Stimulated activated CD4-positive, alpha-beta T cell treated with anti-CD3 and anti-CD28 coated beads, Interleukin-15, amount 100 ng/mL, for 24 hours (primary cell): ENCODE measurements around the gene RNF212.

ENCODE experiments used
- DNase-seq: peaks from one replicate; pipeline ENCODE4 v3.0.0-alpha.2; 2020

The RNF212 gene

DNA sequence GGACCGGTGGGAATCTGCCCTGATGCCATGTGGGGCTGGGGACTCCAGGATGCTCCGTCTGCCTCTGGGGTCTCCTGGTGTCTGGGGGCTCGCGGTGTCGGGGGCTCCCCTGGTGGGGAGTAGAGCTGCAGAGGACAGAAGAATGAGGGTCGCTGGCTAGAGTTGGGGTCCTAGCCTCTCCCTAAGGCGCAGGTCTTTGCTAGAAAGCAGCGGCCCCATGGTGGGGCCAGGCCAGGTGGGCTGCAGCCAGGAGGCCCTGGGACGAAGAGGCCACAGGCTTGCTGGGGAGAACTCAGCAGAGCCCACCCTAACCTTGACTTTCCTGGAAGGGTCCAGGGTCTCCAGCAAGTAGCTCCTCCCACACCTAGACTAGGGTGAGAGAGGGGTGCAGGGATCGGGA, 80.5 kb downstream of the RNF212 start:
- no peak for DNase-seq

GRCh38 chr4:1031956-1032795, 81.2 kb downstream of the RNF212 start:
- no peak for DNase-seq

- no peak for DNase-seq
These were observed 82.0 kb downstream of the RNF212 start for GRCh38 chr4:1031346-1031745.

GRCh38 chr4:1030559-1030958, 82.8 kb downstream of the RNF212 start:
- no peak for DNase-seq

DNA sequence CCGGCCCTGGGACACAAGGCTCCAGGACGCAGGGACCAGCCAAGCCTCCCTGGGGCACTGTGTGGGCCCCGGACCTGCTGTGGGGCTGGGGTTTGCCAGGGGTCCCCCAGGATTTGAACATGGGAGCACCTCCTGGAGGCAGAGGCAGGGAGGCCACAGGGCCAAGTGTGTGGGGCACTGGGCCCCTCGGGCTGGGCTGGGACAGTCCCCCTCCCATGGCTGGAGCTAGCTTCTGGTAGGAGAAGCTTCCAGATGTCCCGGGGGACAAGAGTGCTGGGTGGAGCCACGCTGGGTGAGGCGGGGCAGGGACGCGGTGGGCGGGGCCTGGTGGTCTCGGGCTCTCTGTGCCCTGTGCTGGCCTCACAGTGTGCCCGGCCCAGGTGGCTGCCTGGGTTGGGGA, 83.3 kb downstream of the RNF212 start:
- DNase-seq = no peak

GRCh38 chr4:1029529-1029928, 83.8 kb downstream of the RNF212 start:
- DNase-seq = no peak

- DNase-seq = no peak
These were observed 84.7 kb downstream of the RNF212 start for GRCh38 chr4:1028574-1029220.

GRCh38 chr4:1027915-1028238, 85.5 kb downstream of the RNF212 start:
- DNase-seq = no peak

GRCh38 chr4:1027219-1027914, 86.0 kb downstream of the RNF212 start:
- DNase-seq = no peak

- DNase-seq = peak; percentile 74
These were observed 87.2 kb downstream of the RNF212 start for GRCh38 chr4:1026115-1026514.

GRCh38 chr4:1024882-1025545, 88.3 kb downstream of the RNF212 start:
- no peak for DNase-seq

DNA sequence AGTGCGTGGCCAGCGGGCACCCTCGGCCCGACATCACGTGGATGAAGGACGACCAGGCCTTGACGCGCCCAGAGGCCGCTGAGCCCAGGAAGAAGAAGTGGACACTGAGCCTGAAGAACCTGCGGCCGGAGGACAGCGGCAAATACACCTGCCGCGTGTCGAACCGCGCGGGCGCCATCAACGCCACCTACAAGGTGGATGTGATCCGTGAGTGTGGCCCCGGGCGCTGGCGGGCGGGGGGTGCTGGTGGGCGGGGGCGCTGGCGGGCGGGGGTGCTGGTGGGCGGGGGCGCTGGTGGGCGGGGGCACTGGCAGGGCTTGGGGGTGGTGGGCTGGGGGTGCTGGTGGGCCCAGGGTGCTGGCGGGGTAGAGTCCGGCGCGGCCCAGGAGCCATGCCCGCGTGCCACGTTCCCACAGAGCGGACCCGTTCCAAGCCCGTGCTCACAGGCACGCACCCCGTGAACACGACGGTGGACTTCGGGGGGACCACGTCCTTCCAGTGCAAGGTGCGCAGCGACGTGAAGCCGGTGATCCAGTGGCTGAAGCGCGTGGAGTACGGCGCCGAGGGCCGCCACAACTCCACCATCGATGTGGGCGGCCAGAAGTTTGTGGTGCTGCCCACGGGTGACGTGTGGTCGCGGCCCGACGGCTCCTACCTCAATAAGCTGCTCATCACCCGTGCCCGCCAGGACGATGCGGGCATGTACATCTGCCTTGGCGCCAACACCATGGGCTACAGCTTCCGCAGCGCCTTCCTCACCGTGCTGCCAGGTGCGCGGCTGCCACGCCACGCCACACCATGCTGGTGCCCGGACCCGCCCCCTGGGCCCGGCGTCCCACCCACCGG, 89.2 kb downstream of the RNF212 start:
- no peak for DNase-seq

GRCh38 chr4:1023075-1023640, 90.2 kb downstream of the RNF212 start:
- no peak for DNase-seq

GRCh38 chr4:1022739-1023066, 90.7 kb downstream of the RNF212 start:
- no peak for DNase-seq

- no peak for DNase-seq
These were observed 91.2 kb downstream of the RNF212 start for GRCh38 chr4:1022051-1022738.
